ENCODE data around the gene LONRF2.

The LONRF2 gene

GRCh38 chr2:100334929-100335328, 12.6 kb upstream of the LONRF2 start:
- Histone ChIP-seq H3K27me3 (ENCODE audit: control insufficient read depth in 1 of 2, insufficient read depth in 1 of 2, low read length in 2 of 2) (peaks cover 8 to 11% of the 10 kb centered on the region in 2 experiments), H3K9ac (ENCODE audit: low read length) (no peak overlapping the region), H2AFZ (ENCODE audit: low read depth, low read length) (no peak overlapping the region), H3K79me1 (replicated peaks; ENCODE audit: low read length, poor library complexity, severe bottlenecking) (no peaks in the 10 kb centered on the region), H3K4me2 (ENCODE audit: low read length, poor library complexity, severe bottlenecking) (no peak overlapping the region), H2AK5ac (ENCODE audit: low read length, severe bottlenecking) (no peak overlapping the region), H3K4ac (ENCODE audit: low read depth in 1 of 2, low read length in 2 of 2) (no peak overlapping the region), H3K23ac (ENCODE audit: low read length in 2 of 2) (no peak overlapping the region), H3K27ac (ENCODE audit: low read length, poor library complexity, severe bottlenecking) (no peak overlapping the region), H2BK12ac (ENCODE audit: low read length in 2 of 2) (no peak overlapping the region), H3K4me3 (ENCODE audit: insufficient read depth in 1 of 2, low read depth in 1 of 2, low read length in 2 of 2) (no peak overlapping the region), H4K91ac (ENCODE audit: low read length) (no peak overlapping the region), H3K14ac (ENCODE audit: low read length in 2 of 2) (no peak overlapping the region), H2BK5ac (ENCODE audit: low read depth, low read length, poor library complexity, severe bottlenecking) (no peak overlapping the region), H3K18ac (ENCODE audit: low read depth in 1 of 2, low read length in 2 of 2) (no peak overlapping the region), H3K4me1 (ENCODE audit: control insufficient read depth, insufficient read depth, low read depth, low read length) (no peaks in the 10 kb centered on the region), H4K8ac (ENCODE audit: low read length) (no peak overlapping the region), H2BK120ac (ENCODE audit: low read depth, low read length) (no peak overlapping the region), H2BK15ac (ENCODE audit: low read depth, poor library complexity, severe bottlenecking) (no peak overlapping the region), H3K36me3 (ENCODE audit: control insufficient read depth in 1 of 2, insufficient read depth in 2 of 2, low read depth in 1 of 2, low read length in 2 of 2) (no peaks in the 10 kb centered on the region), H3K9me3 (ENCODE audit: control insufficient read depth, low read length) (no peaks in the 10 kb centered on the region)
- 98% methylated on average over 2 of the region's 2 CpGs for WGBS
- DNase-seq = no peak

GRCh38 chr2:100327742-100328141, 5.4 kb upstream of the LONRF2 start:
- H3K27me3 ChIP-seq (ENCODE audit: control insufficient read depth in 1 of 2, insufficient read depth in 1 of 2, low read length in 2 of 2) = peaks cover 16 to 32% of the 10 kb centered on the region in 2 experiments
- no peak overlapping the region for H3K4ac ChIP-seq (ENCODE audit: low read depth in 1 of 2, low read length in 2 of 2)
- no peak overlapping the region for H3K4me2 ChIP-seq (ENCODE audit: low read length, poor library complexity, severe bottlenecking)
- H3K79me1 ChIP-seq (replicated peaks; ENCODE audit: low read length, poor library complexity, severe bottlenecking) = no peaks in the 10 kb centered on the region
- 91% methylated on average over 4 of the region's 4 CpGs for WGBS
- H3K4me1 ChIP-seq (ENCODE audit: control insufficient read depth, insufficient read depth, low read depth, low read length) = no peaks in the 10 kb centered on the region
- DNase-seq = no peak
- no peak overlapping the region for H2AFZ ChIP-seq (ENCODE audit: low read depth, low read length)
- H3K4me3 ChIP-seq (ENCODE audit: insufficient read depth in 1 of 2, low read depth in 1 of 2, low read length in 2 of 2) = no peak overlapping the region
- no peak overlapping the region for H3K14ac ChIP-seq (ENCODE audit: low read length in 2 of 2)
- H3K27ac ChIP-seq (ENCODE audit: low read length, poor library complexity, severe bottlenecking) = no peak overlapping the region
- H3K36me3 ChIP-seq (ENCODE audit: control insufficient read depth in 1 of 2, insufficient read depth in 2 of 2, low read depth in 1 of 2, low read length in 2 of 2) = no peaks in the 10 kb centered on the region
- H3K9me3 ChIP-seq (ENCODE audit: control insufficient read depth, low read length) = no peaks in the 10 kb centered on the region
- H3K18ac ChIP-seq (ENCODE audit: low read depth in 1 of 2, low read length in 2 of 2) = no peak overlapping the region
- H3K9ac ChIP-seq (ENCODE audit: low read length) = no peak overlapping the region
- H3K23ac ChIP-seq (ENCODE audit: low read length in 2 of 2) = no peak overlapping the region
- no peak overlapping the region for H4K8ac ChIP-seq (ENCODE audit: low read length)
- no peak overlapping the region for H2AK5ac ChIP-seq (ENCODE audit: low read length, severe bottlenecking)
- H2BK120ac ChIP-seq (ENCODE audit: low read depth, low read length) = no peak overlapping the region
- H2BK5ac ChIP-seq (ENCODE audit: low read depth, low read length, poor library complexity, severe bottlenecking) = no peak overlapping the region
- H4K91ac ChIP-seq (ENCODE audit: low read length) = no peak overlapping the region
- H2BK15ac ChIP-seq (ENCODE audit: low read depth, poor library complexity, severe bottlenecking) = no peak overlapping the region
- H2BK12ac ChIP-seq (ENCODE audit: low read length in 2 of 2) = no peak overlapping the region

- Histone ChIP-seq H2AFZ (ENCODE audit: low read depth, low read length) (peak overlapping the region; percentile 82), H2BK12ac (ENCODE audit: low read length in 2 of 2) (no peak overlapping the region), H3K9ac (ENCODE audit: low read length) (no peak overlapping the region), H3K4me3 (ENCODE audit: insufficient read depth in 1 of 2, low read depth in 1 of 2, low read length in 2 of 2) (peak overlapping the region in 1 of 2 experiments; percentile 73), H3K27me3 (ENCODE audit: control insufficient read depth in 1 of 2, insufficient read depth in 1 of 2, low read length in 2 of 2) (peaks cover 27 to 60% of the 10 kb centered on the region in 2 experiments), H3K79me1 (replicated peaks; ENCODE audit: low read length, poor library complexity, severe bottlenecking) (no peaks in the 10 kb centered on the region), H2BK5ac (ENCODE audit: low read depth, low read length, poor library complexity, severe bottlenecking) (no peak overlapping the region), H4K8ac (ENCODE audit: low read length) (no peak overlapping the region), H3K18ac (ENCODE audit: low read depth in 1 of 2, low read length in 2 of 2) (peak overlapping the region in 1 of 2 experiments; percentile 24), H3K4me2 (ENCODE audit: low read length, poor library complexity, severe bottlenecking) (peak overlapping the region; percentile 84), H3K23ac (ENCODE audit: low read length in 2 of 2) (peak overlapping the region in 1 of 2 experiments; percentile 5), H3K27ac (ENCODE audit: low read length, poor library complexity, severe bottlenecking) (no peak overlapping the region), H3K4me1 (ENCODE audit: control insufficient read depth, insufficient read depth, low read depth, low read length) (peaks cover 10% of the 10 kb centered on the region), H3K4ac (ENCODE audit: low read depth in 1 of 2, low read length in 2 of 2) (no peak overlapping the region), H3K14ac (ENCODE audit: low read length in 2 of 2) (no peak overlapping the region), H2BK120ac (ENCODE audit: low read depth, low read length) (no peak overlapping the region), H4K91ac (ENCODE audit: low read length) (no peak overlapping the region), H3K36me3 (ENCODE audit: control insufficient read depth in 1 of 2, insufficient read depth in 2 of 2, low read depth in 1 of 2, low read length in 2 of 2) (no peaks in the 10 kb centered on the region), H2AK5ac (ENCODE audit: low read length, severe bottlenecking) (no peak overlapping the region), H3K9me3 (ENCODE audit: control insufficient read depth, low read length) (peaks cover 28% of the 10 kb centered on the region), H2BK15ac (ENCODE audit: low read depth, poor library complexity, severe bottlenecking) (no peak overlapping the region)
- WGBS = 3% methylated on average over 30 of the region's 77 CpGs
- DNase-seq = peak; percentile 8
These were observed 979 bp downstream of the LONRF2 start for GRCh38 chr2:100321179-100321865.

DNA sequence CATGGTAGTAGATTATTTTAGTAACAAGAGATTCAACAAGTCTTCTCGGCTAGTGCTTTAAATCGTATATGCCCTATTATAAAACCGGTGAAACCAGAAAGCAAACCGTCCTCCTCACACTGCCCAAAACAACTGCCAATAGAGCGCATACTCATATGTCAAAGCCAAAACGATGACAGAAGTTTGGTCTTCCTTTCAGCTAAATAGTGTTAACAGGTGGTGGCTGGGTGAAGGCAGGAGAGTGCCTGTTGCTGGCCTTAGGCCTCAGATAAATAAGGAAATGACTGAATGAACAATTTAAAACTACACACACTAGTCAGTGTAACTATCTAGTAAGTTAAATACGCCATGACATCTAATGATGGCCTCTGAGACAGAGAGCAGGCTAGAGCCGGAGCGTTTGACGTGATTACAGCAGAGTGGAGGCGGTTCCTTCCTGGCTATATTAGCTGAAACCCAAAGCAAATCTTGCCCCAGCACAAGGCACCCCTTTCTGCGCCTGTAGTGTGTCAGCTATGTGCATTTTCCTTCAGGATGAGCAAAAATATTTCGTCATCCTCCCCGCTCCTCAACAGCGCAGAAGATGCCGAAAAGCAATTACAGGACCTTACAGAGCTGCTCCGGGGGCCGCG, 1.6 kb downstream of the LONRF2 start:
- no peaks in the 10 kb centered on the region for H3K36me3 ChIP-seq (ENCODE audit: control insufficient read depth in 1 of 2, insufficient read depth in 2 of 2, low read depth in 1 of 2, low read length in 2 of 2)
- no peak overlapping the region for H2BK15ac ChIP-seq (ENCODE audit: low read depth, poor library complexity, severe bottlenecking)
- no peak for DNase-seq
- H3K9ac ChIP-seq (ENCODE audit: low read length) = no peak overlapping the region
- H3K23ac ChIP-seq (ENCODE audit: low read length in 2 of 2) = no peak overlapping the region
- no peak overlapping the region for H4K8ac ChIP-seq (ENCODE audit: low read length)
- no peak overlapping the region for H2AFZ ChIP-seq (ENCODE audit: low read depth, low read length)
- WGBS = 51% methylated on average over 19 of the region's 19 CpGs
- no peak overlapping the region for H2AK5ac ChIP-seq (ENCODE audit: low read length, severe bottlenecking)
- peaks cover 27 to 55% of the 10 kb centered on the region in 2 experiments for H3K27me3 ChIP-seq (ENCODE audit: control insufficient read depth in 1 of 2, insufficient read depth in 1 of 2, low read length in 2 of 2)
- peaks cover 28% of the 10 kb centered on the region for H3K9me3 ChIP-seq (ENCODE audit: control insufficient read depth, low read length)
- no peak overlapping the region for H4K91ac ChIP-seq (ENCODE audit: low read length)
- H3K14ac ChIP-seq (ENCODE audit: low read length in 2 of 2) = no peak overlapping the region
- H3K27ac ChIP-seq (ENCODE audit: low read length, poor library complexity, severe bottlenecking) = no peak overlapping the region
- no peak overlapping the region for H2BK5ac ChIP-seq (ENCODE audit: low read depth, low read length, poor library complexity, severe bottlenecking)
- no peak overlapping the region for H3K4me3 ChIP-seq (ENCODE audit: insufficient read depth in 1 of 2, low read depth in 1 of 2, low read length in 2 of 2)
- no peak overlapping the region for H2BK12ac ChIP-seq (ENCODE audit: low read length in 2 of 2)
- H2BK120ac ChIP-seq (ENCODE audit: low read depth, low read length) = no peak overlapping the region
- H3K18ac ChIP-seq (ENCODE audit: low read depth in 1 of 2, low read length in 2 of 2) = no peak overlapping the region
- H3K4me1 ChIP-seq (ENCODE audit: control insufficient read depth, insufficient read depth, low read depth, low read length) = peaks cover 10% of the 10 kb centered on the region
- no peaks in the 10 kb centered on the region for H3K79me1 ChIP-seq (replicated peaks; ENCODE audit: low read length, poor library complexity, severe bottlenecking)
- H3K4ac ChIP-seq (ENCODE audit: low read depth in 1 of 2, low read length in 2 of 2) = no peak overlapping the region
- H3K4me2 ChIP-seq (ENCODE audit: low read length, poor library complexity, severe bottlenecking) = peak overlapping the region; percentile 84

Data from mesenchymal stem cell (in vitro differentiated cells and primary cell).